ENCODE results near the gene PHKG2.

DNA sequence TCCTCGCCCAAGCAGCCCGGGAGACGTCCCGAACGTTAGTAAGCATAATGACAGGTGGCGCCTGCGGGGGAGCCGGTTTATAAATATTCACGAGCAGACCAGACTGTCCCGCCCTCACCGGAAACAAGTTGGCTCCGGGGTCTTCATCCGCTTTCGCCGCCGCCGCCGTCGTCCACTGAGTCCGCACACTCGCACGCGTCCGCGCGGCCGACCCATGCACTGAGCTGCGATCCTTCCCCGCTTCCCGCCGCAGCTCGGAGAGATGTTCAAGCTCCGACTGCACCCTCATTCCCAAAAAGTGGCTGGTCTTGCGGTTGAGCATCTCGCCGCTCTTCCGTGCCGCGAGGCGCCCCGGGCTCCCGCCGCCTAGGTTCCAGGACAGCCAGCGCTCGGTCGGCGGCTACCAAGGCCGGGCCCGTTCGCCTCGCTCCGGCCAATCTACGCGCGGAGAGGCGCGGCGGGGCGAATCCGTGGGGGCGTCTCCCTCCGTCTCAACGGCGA lies 13.3 kb downstream of the PHKG2 start:
- TF ChIP-seq, protein P1, sequence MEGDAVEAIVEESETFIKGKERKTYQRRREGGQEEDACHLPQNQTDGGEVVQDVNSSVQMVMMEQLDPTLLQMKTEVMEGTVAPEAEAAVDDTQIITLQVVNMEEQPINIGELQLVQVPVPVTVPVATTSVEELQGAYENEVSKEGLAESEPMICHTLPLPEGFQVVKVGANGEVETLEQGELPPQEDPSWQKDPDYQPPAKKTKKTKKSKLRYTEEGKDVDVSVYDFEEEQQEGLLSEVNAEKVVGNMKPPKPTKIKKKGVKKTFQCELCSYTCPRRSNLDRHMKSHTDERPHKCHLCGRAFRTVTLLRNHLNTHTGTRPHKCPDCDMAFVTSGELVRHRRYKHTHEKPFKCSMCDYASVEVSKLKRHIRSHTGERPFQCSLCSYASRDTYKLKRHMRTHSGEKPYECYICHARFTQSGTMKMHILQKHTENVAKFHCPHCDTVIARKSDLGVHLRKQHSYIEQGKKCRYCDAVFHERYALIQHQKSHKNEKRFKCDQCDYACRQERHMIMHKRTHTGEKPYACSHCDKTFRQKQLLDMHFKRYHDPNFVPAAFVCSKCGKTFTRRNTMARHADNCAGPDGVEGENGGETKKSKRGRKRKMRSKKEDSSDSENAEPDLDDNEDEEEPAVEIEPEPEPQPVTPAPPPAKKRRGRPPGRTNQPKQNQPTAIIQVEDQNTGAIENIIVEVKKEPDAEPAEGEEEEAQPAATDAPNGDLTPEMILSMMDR (IDR thresholded peaks at IDR 0.05; ENCODE audit: low read length) = no peak
- TF ChIP-seq EZH2phosphoT487 (IDR thresholded peaks at IDR 0.05; ENCODE audit: low read length) (no peak), EZH2 (optimal IDR thresholded peaks at IDR 0.05; ENCODE audit: low read depth, low read length) (no peak)
